CD14-positive monocyte (primary cell): ENCODE data around the gene MS4A12. TPM values are rescaled to one million over a fixed set of nuclear protein-coding genes. Genes with fewer than 3 reads are reported as not detected.

ENCODE experiments used
- DNase-seq, 3 donors: peaks; one replicate each; pipeline ENCODE4 v3.0.0-alpha.2; 2011 to 2022
- H2AFZ ChIP-seq: 2 replicates; pipeline ENCODE4 v1.6.0; 2012; ENCODE audit warnings: mild to moderate bottlenecking, low read depth, low read length, inconsistent platforms; ENCODE audit not compliant: insufficient read depth, poor library complexity, severe bottlenecking
- H3K27ac ChIP-seq, 2 donors: 1 replicate in 1 of 2; 2 replicates in 1 of 2; pipeline ENCODE4 v1.5.1; 2012 to 2013; ENCODE audit warnings: low read length in 2 of 2, control low read depth in 1 of 2, inconsistent platforms in 1 of 2, low read depth in 1 of 2, mild to moderate bottlenecking in 1 of 2
- H3K27me3 ChIP-seq, 2 donors: one replicate each; pipeline versions ENCODE4 v1.6.0 to v1.6.1; 2011 to 2013; ENCODE audit warnings: low read length in 2 of 2; ENCODE audit not compliant: control insufficient read depth in 2 of 2, insufficient read depth in 2 of 2
- H3K36me3 ChIP-seq, 2 donors: replicated peaks in 1 of 2; 1 replicate in 1 of 2; 2 replicates in 1 of 2; pipeline versions ENCODE4 v1.5.1 to v1.6.1; 2012 to 2013; ENCODE audit warnings: low read length in 2 of 2, control low read depth in 1 of 2, inconsistent platforms in 1 of 2, mild to moderate bottlenecking in 1 of 2; ENCODE audit not compliant: insufficient read depth in 2 of 2, control insufficient read depth in 1 of 2
- H3K4me1 ChIP-seq, 2 donors: 1 replicate in 1 of 2; 2 replicates in 1 of 2; pipeline versions ENCODE4 v1.5.1 to v1.6.1; 2012 to 2013; ENCODE audit warnings: low read length in 2 of 2, control low read depth in 1 of 2, inconsistent platforms in 1 of 2, mild to moderate bottlenecking in 1 of 2, moderate library complexity in 1 of 2; ENCODE audit not compliant: insufficient read depth in 2 of 2, control insufficient read depth in 1 of 2
- H3K4me2 ChIP-seq: replicated peaks from 2 replicates; pipeline ENCODE3; 2012; ENCODE audit warnings: low read length, moderate library complexity, mild to moderate bottlenecking; ENCODE audit not compliant: poor library complexity, severe bottlenecking; ENCODE audit errors: extremely low read depth
- H3K4me3 ChIP-seq, 3 experiments: fragments of 200-600 bp in 1 of 3; sonication (generic) in 1 of 3; replicated peaks in 1 of 3; 1 replicate in 2 of 3; 2 replicates in 1 of 3; pipeline ENCODE4 v1.5.1; 2011 to 2013; ENCODE audit warnings: low read length in 3 of 3, mild to moderate bottlenecking in 3 of 3, control low read depth in 2 of 3, low read depth in 2 of 3, inconsistent platforms in 1 of 3, moderate library complexity in 1 of 3
- H3K79me2 ChIP-seq: 2 replicates; pipeline ENCODE4 v1.6.0; 2012; ENCODE audit warnings: mild to moderate bottlenecking, control low read depth, inconsistent platforms, low read length, moderate library complexity; ENCODE audit not compliant: insufficient read depth
- H3K9ac ChIP-seq: 2 replicates; pipeline ENCODE4 v1.6.0; 2017; ENCODE audit warnings: low read length, mild to moderate bottlenecking; ENCODE audit not compliant: insufficient read depth, poor library complexity, severe bottlenecking
- H3K9me3 ChIP-seq, 2 donors: replicated peaks in 1 of 2; 1 replicate in 1 of 2; 2 replicates in 1 of 2; pipeline versions ENCODE4 v1.5.1 to v1.6.1; 2012 to 2013; ENCODE audit warnings: low read length in 2 of 2, control low read depth in 1 of 2; ENCODE audit not compliant: control insufficient read depth in 1 of 2, insufficient read depth in 1 of 2
- H4K20me1 ChIP-seq: 2 replicates; pipeline ENCODE4 v1.6.0; 2012; ENCODE audit warnings: mild to moderate bottlenecking, low read length, control low read depth, moderate library complexity; ENCODE audit not compliant: insufficient read depth
- H3K27ac Mint-ChIP-seq, 7 donors: one replicate each; pipeline ENCODE4 v1.8.0; 2020; ENCODE audit warnings: mild to moderate bottlenecking in 7 of 7, mixed read lengths in 7 of 7, moderate library complexity in 6 of 7, inconsistent platforms in 2 of 7
- H3K27me3 Mint-ChIP-seq, 3 donors: one replicate each; pipeline ENCODE4 v1.8.0; 2021 to 2022; ENCODE audit warnings: low read depth in 3 of 3, mild to moderate bottlenecking in 3 of 3, mixed read lengths in 3 of 3, moderate library complexity in 3 of 3, inconsistent platforms in 1 of 3
- H3K36me3 Mint-ChIP-seq, 2 donors: one replicate each; pipeline ENCODE4 v1.8.0; 2020; ENCODE audit warnings: mixed read lengths in 2 of 2, inconsistent platforms in 1 of 2, mild to moderate bottlenecking in 1 of 2
- H3K4me1 Mint-ChIP-seq: one replicate; pipeline ENCODE4 v1.8.0; 2020; ENCODE audit warnings: mild to moderate bottlenecking, mixed read lengths
- H3K4me3 Mint-ChIP-seq, 2 donors: one replicate each; pipeline ENCODE4 v1.8.0; 2020; ENCODE audit warnings: mild to moderate bottlenecking in 2 of 2, mixed read lengths in 2 of 2, moderate library complexity in 1 of 2
- H3K9me3 Mint-ChIP-seq, 7 donors: one replicate each; pipeline ENCODE4 v1.8.0; 2020 to 2022; ENCODE audit warnings: mixed read lengths in 7 of 7, mild to moderate bottlenecking in 6 of 7, moderate library complexity in 6 of 7, inconsistent platforms in 2 of 7
- WGBS: methylation state at CpG from one replicate; pipeline ENCODE4 v1.1.5; 2013; ENCODE audit warnings: missing lambda C conversion rate; ENCODE audit not compliant: insufficient coverage; 5-methylcytosine and 5-hydroxymethylcytosine counted together
- intact Hi-C, 2 donors: fragments of 100-400 bp; cut with micrococcal nuclease; formaldehyde crosslinking; loops; one replicate each; pipeline versions ENCODE4 v1.15.0 to v1.15.1; 2023
- polyA plus RNA-seq, 3 donors: library from polyadenylated mRNA; depleted of rRNA in 1 of 3; unstranded in 2 of 3; stranded (reverse) in 1 of 3; fragments of 300-500 nt in 2 of 3; fragments of >200 nt in 1 of 3; fragmentation: Illumina TruSeq in 2 of 3; gene quantifications; 1 replicate in 2 of 3; 2 replicates in 1 of 3; pipeline ENCODE4 v1.2.3, GENCODE V29; 2012 to 2021
- TF ChIP-seq, protein P1 (sequence below): fragments of 200-600 bp; IDR thresholded peaks from one replicate; pipeline ENCODE4 v1.8.0; 2022; ENCODE audit warnings: antibody characterized with exemption, mild to moderate bottlenecking

MS4A12 gene
- polyA plus RNA-seq, 3 donors: not detected

GRCh38 chr11:60528465-60528864, 35.9 kb downstream of the MS4A12 start:
- peaks cover 25% of the 10 kb centered on the region for H3K4me1 Mint-ChIP-seq
- H3K4me3 Mint-ChIP-seq: no peak overlapping the region
- DNase-seq: no peak
- TF ChIP-seq, protein P1, sequence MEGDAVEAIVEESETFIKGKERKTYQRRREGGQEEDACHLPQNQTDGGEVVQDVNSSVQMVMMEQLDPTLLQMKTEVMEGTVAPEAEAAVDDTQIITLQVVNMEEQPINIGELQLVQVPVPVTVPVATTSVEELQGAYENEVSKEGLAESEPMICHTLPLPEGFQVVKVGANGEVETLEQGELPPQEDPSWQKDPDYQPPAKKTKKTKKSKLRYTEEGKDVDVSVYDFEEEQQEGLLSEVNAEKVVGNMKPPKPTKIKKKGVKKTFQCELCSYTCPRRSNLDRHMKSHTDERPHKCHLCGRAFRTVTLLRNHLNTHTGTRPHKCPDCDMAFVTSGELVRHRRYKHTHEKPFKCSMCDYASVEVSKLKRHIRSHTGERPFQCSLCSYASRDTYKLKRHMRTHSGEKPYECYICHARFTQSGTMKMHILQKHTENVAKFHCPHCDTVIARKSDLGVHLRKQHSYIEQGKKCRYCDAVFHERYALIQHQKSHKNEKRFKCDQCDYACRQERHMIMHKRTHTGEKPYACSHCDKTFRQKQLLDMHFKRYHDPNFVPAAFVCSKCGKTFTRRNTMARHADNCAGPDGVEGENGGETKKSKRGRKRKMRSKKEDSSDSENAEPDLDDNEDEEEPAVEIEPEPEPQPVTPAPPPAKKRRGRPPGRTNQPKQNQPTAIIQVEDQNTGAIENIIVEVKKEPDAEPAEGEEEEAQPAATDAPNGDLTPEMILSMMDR: no peak
- Histone ChIP-seq H4K20me1 (no peaks in the 10 kb centered on the region), H3K9ac (no peak overlapping the region), H3K4me3 (no peak overlapping the region), H3K27ac (no peak overlapping the region), H3K27me3 (no peaks in the 10 kb centered on the region), H3K79me2 (no peaks in the 10 kb centered on the region), H3K4me2 (no peak overlapping the region), H3K9me3 (peaks cover 6 to 10% of the 10 kb centered on the region in 2 donors), H3K36me3 (no peaks in the 10 kb centered on the region), H2AFZ (no peak overlapping the region), H3K4me1 (peaks cover 18 to 26% of the 10 kb centered on the region in 2 donors)
- H3K9me3 Mint-ChIP-seq: peaks cover 7 to 22% (median 17%) of the 10 kb centered on the region in 7 donors
- no peaks in the 10 kb centered on the region for H3K27me3 Mint-ChIP-seq
- peaks cover 2 to 3% of the 10 kb centered on the region in 2 donors for H3K36me3 Mint-ChIP-seq
- H3K27ac Mint-ChIP-seq: peak overlapping the region in 2 of 7 donors; percentile 32 to 71
- intact Hi-C loops: no loop called here
- no CpG with 5 or more reads among the region's 1 CpG for WGBS

- no peak overlapping the region for H3K9ac ChIP-seq
- H3K27me3 Mint-ChIP-seq: no peaks in the 10 kb centered on the region
- TF ChIP-seq, protein P1: no peak
Observed at GRCh38 chr11:60528934-60529333, 36.4 kb downstream of the MS4A12 start.

More at GRCh38 chr11:60528934-60529333, 36.4 kb downstream of the MS4A12 start:
- Mint-ChIP-seq H3K4me1 (peaks cover 25% of the 10 kb centered on the region), H3K36me3 (peaks cover 2 to 3% of the 10 kb centered on the region in 2 donors), H3K4me3 (no peak overlapping the region), H3K9me3 (peaks cover 7 to 22% (median 17%) of the 10 kb centered on the region in 7 donors), H3K27ac (peak overlapping the region in 6 of 7 donors; percentile 31 to 85 (median 72))
- no peak overlapping the region for H3K4me2 ChIP-seq
- no peak overlapping the region for H3K4me3 ChIP-seq
- no peak overlapping the region for H3K27ac ChIP-seq
- intact Hi-C loops: no loop called here
- 0% methylated on average over 1 of the region's 1 CpG for WGBS
- H3K79me2 ChIP-seq: no peaks in the 10 kb centered on the region
- peaks cover 6 to 10% of the 10 kb centered on the region in 2 donors for H3K9me3 ChIP-seq
- H2AFZ ChIP-seq: no peak overlapping the region
- H3K27me3 ChIP-seq: no peaks in the 10 kb centered on the region
- peak; percentile 62 to 81 (median 70) for DNase-seq
- H4K20me1 ChIP-seq: no peaks in the 10 kb centered on the region
- H3K4me1 ChIP-seq: peaks cover 18 to 26% of the 10 kb centered on the region in 2 donors
- H3K36me3 ChIP-seq: no peaks in the 10 kb centered on the region
